Right lobe of liver (tissue), 4 donors: ENCODE results near the gene ZNF207.

Experiments
- CTCF ChIP-seq, 4 donors: fragments of 200-600 bp in 3 of 4; fragments of 450-650 bp in 1 of 4; IDR thresholded peaks; one replicate each; pipeline versions ENCODE4 v1.5.1 to v1.8.0; 2016 to 2022; ENCODE audit warnings: antibody characterized with exemption in 4 of 4, mild to moderate bottlenecking in 2 of 4
- POLR2A ChIP-seq: fragments of 450-650 bp; IDR thresholded peaks from one replicate; pipeline ENCODE4 v1.6.1; 2017; ENCODE audit warnings: antibody characterized with exemption, mild to moderate bottlenecking
- donor health status: DM: no; HTN: no; CAD: no.
- donor health status: DM: no; HTN: no; CAD: no.
- donor health status: DM: no; HTN: yes; CAD: no.

DNA sequence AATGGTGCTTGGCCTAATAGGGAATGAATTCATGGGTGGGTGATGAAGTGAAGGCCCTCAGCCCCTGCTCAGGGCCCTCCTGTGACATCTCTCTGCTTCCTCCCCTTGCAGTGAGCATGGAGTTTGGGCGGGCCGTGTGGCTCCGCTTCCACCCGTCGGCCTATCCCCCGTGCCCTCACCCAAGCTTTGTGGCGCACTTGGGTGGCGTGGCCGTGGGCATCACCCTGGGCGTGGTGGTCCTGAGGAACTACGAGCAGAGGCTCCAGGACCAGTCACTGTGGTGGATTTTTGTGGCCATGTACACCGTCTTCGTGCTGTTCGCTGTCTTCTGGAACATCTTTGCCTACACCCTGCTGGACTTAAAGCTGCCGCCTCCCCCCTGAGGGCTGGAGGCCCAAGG lies 29.1 kb upstream of the ZNF207 start:
- TF ChIP-seq POLR2A = no peak
- TF ChIP-seq CTCF (IDR thresholded peaks at IDR 0.05) = no peak
